HEK293T (cell line): Measurements from ENCODE around the gene LGR5.

Source experiments
- CTCF ChIA-PET: fragments of 350-600 bp; formaldehyde crosslinking; extraction: SDS; loops from one replicate; lab custom pipeline; 2021; ENCODE audit warnings: antibody characterized with exemption, inconsistent platforms; lab: Yijun Ruan, JAX
- POLR2A ChIA-PET: fragments of 350-600 bp; formaldehyde crosslinking; extraction: SDS; loops from one replicate; lab custom pipeline; 2020; ENCODE audit warnings: antibody characterized with exemption, inconsistent platforms; lab: Yijun Ruan, JAX
- DNase-seq: peaks from one replicate; pipeline ENCODE4 v3.0.0; 2012; ENCODE audit warnings: mixed read lengths; ENCODE audit errors: extremely low spot score
- ARNT ChIP-seq: fragments of 450-650 bp; IDR thresholded peaks from 2 replicates; pipeline ENCODE4 v1.6.1; 2017; ENCODE audit warnings: mild to moderate bottlenecking
- BHLHE40 ChIP-seq: fragments of 450-650 bp; IDR thresholded peaks from 2 replicates; pipeline ENCODE4 v1.6.1; 2016; ENCODE audit warnings: mild to moderate bottlenecking, moderate library complexity, borderline replicate concordance
- CTBP1 ChIP-seq: fragments of 450-650 bp; IDR thresholded peaks from 2 replicates; pipeline ENCODE4 v1.6.1; 2016; ENCODE audit warnings: borderline replicate concordance
- ELF4 ChIP-seq: fragments of 450-650 bp; IDR thresholded peaks from 2 replicates; pipeline ENCODE4 v1.6.1; 2017; ENCODE audit warnings: antibody characterized with exemption
- FOXA1 ChIP-seq: fragments of 450-650 bp; IDR thresholded peaks from 2 replicates; pipeline ENCODE4 v1.6.1; 2016; ENCODE audit warnings: mild to moderate bottlenecking
- FOXK2 ChIP-seq: fragments of 450-650 bp; IDR thresholded peaks from 2 replicates; pipeline ENCODE4 v1.6.1; 2016; ENCODE audit warnings: mild to moderate bottlenecking
- FOXM1 ChIP-seq: fragments of 450-650 bp; IDR thresholded peaks from 2 replicates; pipeline ENCODE4 v1.6.1; 2017; ENCODE audit warnings: mild to moderate bottlenecking, borderline replicate concordance
- HDGF ChIP-seq: fragments of 450-650 bp; IDR thresholded peaks from 2 replicates; pipeline ENCODE4 v1.6.1; 2017; ENCODE audit warnings: antibody characterized with exemption, borderline replicate concordance
- L3MBTL2 ChIP-seq: fragments of 450-650 bp; conservative IDR thresholded peaks from 2 replicates; pipeline ENCODE4 v1.6.1; 2016; ENCODE audit warnings: mild to moderate bottlenecking
- LEF1 ChIP-seq: fragments of 450-650 bp; IDR thresholded peaks from 2 replicates; pipeline ENCODE4 v1.6.1; 2017; ENCODE audit warnings: mild to moderate bottlenecking, borderline replicate concordance
- NFRKB ChIP-seq: fragments of 450-650 bp; IDR thresholded peaks from 2 replicates; pipeline ENCODE4 v1.6.1; 2016; ENCODE audit warnings: mild to moderate bottlenecking, moderate library complexity
- SP1 ChIP-seq: fragments of 450-650 bp; IDR thresholded peaks from 2 replicates; pipeline ENCODE4 v1.6.1; 2017
- SUZ12 ChIP-seq: fragments of 450-650 bp; IDR thresholded peaks from 2 replicates; pipeline ENCODE4 v1.6.1; 2016; ENCODE audit warnings: mild to moderate bottlenecking
- TARDBP ChIP-seq: fragments of 450-650 bp; IDR thresholded peaks from 2 replicates; pipeline ENCODE4 v1.6.1; 2016
- ZNF384 ChIP-seq: fragments of 450-650 bp; IDR thresholded peaks from 2 replicates; pipeline ENCODE4 v1.6.1; 2016
- TF ChIP-seq, protein P1 (sequence below): fragments of 450-650 bp; IDR thresholded peaks from 2 replicates; pipeline ENCODE4 v1.6.1; 2016

LGR5 gene

DNA sequence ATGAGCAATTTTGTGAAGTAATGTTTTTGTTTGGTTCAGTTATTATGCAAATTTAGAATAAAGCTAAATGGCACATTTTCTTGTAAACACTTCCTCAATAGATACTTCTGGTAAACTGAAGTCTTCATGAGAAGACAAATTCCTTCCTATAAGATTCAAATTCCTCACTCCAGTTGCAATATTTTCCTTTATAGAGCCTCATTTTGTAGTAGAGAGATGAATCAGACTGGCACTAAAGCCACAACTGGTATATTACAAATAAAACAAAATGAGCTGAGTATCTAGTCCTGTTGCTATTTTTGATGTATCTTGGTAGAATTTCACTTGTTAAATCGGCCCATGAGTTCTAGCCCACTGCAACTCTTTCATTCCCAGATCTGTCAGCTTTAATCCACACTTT lies 5.5 kb downstream of the LGR5 start:
- CTCF ChIA-PET, result no interaction called here
- no peak for DNase-seq
- POLR2A ChIA-PET, result no interaction called here
- TF ChIP-seq CTBP1 (no peak), NFRKB (no peak), TARDBP (no peak), ELF4 (no peak), L3MBTL2 (no peak), HDGF (no peak), FOXA1 (no peak), FOXM1 (no peak), ARNT (no peak), BHLHE40 (no peak), SUZ12 (no peak), SP1 (no peak), LEF1 (no peak)
- TF ChIP-seq, protein P1, sequence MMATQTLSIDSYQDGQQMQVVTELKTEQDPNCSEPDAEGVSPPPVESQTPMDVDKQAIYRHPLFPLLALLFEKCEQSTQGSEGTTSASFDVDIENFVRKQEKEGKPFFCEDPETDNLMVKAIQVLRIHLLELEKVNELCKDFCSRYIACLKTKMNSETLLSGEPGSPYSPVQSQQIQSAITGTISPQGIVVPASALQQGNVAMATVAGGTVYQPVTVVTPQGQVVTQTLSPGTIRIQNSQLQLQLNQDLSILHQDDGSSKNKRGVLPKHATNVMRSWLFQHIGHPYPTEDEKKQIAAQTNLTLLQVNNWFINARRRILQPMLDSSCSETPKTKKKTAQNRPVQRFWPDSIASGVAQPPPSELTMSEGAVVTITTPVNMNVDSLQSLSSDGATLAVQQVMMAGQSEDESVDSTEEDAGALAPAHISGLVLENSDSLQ, result no peak

DNA sequence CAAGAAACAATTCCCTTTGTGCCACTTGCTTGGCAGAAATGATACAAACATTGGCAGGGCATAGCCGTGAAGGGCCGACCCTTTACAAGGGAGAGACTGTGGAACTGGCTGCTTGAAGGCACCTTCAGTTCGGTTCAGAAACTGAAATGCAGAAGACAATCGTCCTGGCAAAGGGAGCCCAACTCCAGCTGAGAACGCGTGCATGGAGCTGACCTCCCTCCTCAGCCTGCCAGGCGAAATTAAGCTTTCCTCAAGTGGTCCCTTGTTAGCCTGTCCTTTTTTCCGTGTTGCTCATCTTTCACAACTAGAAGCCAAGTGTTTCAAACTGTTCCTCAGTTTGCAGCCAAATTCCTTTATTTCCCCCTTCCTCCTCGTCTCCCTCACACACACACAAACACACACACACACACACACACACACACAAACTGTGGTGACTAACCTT lies 8.1 kb downstream of the LGR5 start:
- no peak for DNase-seq
- no peak for TF ChIP-seq TARDBP
- no peak for TF ChIP-seq HDGF
- no peak for TF ChIP-seq NFRKB
- TF ChIP-seq L3MBTL2, result no peak; the same call in 1 of the 2 replicates
- TF ChIP-seq BHLHE40, result no peak
- TF ChIP-seq FOXM1, result no peak
- TF ChIP-seq LEF1, result no peak
- no peak for TF ChIP-seq ZNF384
- TF ChIP-seq CTBP1, result no peak
- TF ChIP-seq FOXK2, result no peak
- no peak for TF ChIP-seq ARNT
- no peak for TF ChIP-seq FOXA1
- no peak for TF ChIP-seq ELF4
- no peak for TF ChIP-seq SUZ12
- TF ChIP-seq SP1, result no peak
- TF ChIP-seq, protein P1, result no peak
- ChIA-PET POLR2A (no interaction called here), CTCF (no interaction called here)

DNA sequence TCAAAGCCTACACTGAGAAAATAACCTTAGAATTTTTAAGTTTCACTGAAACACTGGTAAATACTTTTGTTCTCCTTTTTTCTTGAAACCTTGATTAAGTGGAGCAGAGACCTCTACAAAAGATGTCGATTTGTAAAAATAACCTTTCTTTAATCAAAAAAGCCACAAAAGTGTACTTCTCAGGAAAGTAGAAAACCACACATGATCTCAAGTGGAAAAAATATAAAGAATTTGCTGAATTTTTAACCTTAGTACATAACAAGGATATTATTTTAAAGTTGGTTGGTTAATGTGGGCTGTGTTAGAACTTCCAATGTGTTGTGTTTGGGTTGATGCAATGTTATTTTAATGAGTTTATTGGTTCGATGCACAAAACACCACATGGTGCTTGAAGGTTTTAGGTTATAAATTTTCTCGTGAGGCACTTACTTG lies 8.6 kb downstream of the LGR5 start:
- no peak for DNase-seq
- ChIA-PET POLR2A (no interaction called here), CTCF (no interaction called here)
- no peak for TF ChIP-seq TARDBP
- TF ChIP-seq, protein P1, result peak; percentile 15; the same call in 1 of the 2 replicates

DNA sequence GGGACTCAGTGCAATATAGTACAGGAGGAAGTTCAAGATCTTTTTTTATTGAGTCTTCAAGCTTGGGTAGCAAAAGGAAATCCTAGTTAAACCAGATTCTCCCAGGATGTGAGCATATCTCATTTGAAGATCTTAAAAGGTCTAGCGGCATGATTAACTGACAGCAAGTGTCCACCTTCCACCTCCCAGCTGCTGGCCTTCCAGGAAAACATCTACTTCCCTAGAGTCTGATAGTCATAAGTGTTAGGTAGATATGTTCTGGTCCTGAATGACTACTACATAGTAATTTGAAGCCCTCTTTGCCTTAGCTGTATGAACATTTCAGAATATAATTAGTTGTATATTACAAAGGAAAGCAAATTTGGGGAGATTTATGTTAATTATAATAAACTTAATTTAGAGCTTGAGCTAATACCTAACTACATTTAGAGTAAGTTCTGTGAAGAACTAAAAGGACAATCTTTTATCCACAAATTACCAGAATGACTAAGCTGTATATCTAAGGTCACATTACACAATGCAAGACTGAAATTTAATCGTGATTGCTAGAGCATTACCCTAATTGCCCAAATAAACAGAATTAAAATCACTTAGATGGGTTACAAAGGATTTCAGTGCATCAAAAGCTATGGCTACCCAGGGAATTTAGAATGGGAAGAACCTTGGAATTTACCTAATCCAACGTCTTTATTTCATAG lies 9.9 kb downstream of the LGR5 start:
- ChIA-PET POLR2A (interaction anchor here (1.0 kb wide), 1 partner anchor 9 kb away, joined by 4 read pairs; no protein-coding TSS in a partner anchor), CTCF (no interaction called here)
- no peak for TF ChIP-seq SUZ12
- no peak for TF ChIP-seq FOXK2
- TF ChIP-seq SP1, result no peak
- TF ChIP-seq HDGF, result no peak
- TF ChIP-seq, protein P1, result no peak
- no peak for TF ChIP-seq NFRKB
- no peak for TF ChIP-seq BHLHE40
- no peak for TF ChIP-seq TARDBP
- TF ChIP-seq FOXA1, result no peak
- no peak for TF ChIP-seq ARNT
- no peak for TF ChIP-seq ZNF384
- TF ChIP-seq ELF4, result no peak
- no peak for DNase-seq

DNA sequence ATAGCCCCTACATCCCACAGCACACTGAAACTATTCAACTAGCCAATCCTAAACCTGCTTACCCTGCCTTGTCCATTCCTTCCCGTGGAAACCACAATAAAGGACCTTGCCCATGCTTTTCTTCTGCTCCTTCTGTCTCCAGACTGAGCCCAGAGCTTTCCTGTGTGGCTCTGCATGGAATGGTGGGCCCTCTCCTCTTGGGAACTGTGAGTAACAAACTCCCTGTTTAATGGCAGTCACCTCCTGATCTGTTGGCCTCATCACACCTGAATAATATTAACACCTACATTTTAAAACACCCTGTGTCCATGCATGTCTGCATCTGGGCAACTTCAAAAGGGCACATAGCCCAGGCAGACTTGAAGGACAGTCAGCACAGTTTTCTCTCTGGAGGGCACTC lies 12.4 kb downstream of the LGR5 start:
- POLR2A ChIA-PET, result no interaction called here
- TF ChIP-seq SP1 (no peak), ZNF384 (no peak), ELF4 (no peak), FOXA1 (no peak), CTBP1 (no peak), SUZ12 (no peak), LEF1 (no peak), BHLHE40 (no peak), HDGF (no peak), ARNT (no peak)
- TF ChIP-seq, protein P1, result no peak
- CTCF ChIA-PET, result interaction anchor here (0.5 to 1.1 kb wide), 2 partner anchors 12 to 25 kb away, joined by 3 read pairs; no protein-coding TSS in a partner anchor
- no peak for DNase-seq
